Thyroid gland (tissue), 4 donors: ENCODE results near the gene GP1BA.

ENCODE experiments used
- POLR2A ChIP-seq, 2 donors: fragments of 450-650 bp; IDR thresholded peaks; one replicate each; pipeline ENCODE4 v1.6.1; 2017; ENCODE audit warnings: antibody characterized with exemption in 2 of 2, mild to moderate bottlenecking in 2 of 2, moderate library complexity in 1 of 2
- TF ChIP-seq, protein P1 (sequence below), 6 experiments: fragments of 200-600 bp in 3 of 6; fragments of 450-650 bp in 3 of 6; sonication (generic) in 3 of 6; IDR thresholded peaks; one replicate each; pipeline ENCODE4 v1.5.1; 2016 to 2019; ENCODE audit warnings: antibody characterized with exemption in 6 of 6, mild to moderate bottlenecking in 2 of 6, inconsistent platforms in 1 of 6, moderate library complexity in 1 of 6

DNA sequence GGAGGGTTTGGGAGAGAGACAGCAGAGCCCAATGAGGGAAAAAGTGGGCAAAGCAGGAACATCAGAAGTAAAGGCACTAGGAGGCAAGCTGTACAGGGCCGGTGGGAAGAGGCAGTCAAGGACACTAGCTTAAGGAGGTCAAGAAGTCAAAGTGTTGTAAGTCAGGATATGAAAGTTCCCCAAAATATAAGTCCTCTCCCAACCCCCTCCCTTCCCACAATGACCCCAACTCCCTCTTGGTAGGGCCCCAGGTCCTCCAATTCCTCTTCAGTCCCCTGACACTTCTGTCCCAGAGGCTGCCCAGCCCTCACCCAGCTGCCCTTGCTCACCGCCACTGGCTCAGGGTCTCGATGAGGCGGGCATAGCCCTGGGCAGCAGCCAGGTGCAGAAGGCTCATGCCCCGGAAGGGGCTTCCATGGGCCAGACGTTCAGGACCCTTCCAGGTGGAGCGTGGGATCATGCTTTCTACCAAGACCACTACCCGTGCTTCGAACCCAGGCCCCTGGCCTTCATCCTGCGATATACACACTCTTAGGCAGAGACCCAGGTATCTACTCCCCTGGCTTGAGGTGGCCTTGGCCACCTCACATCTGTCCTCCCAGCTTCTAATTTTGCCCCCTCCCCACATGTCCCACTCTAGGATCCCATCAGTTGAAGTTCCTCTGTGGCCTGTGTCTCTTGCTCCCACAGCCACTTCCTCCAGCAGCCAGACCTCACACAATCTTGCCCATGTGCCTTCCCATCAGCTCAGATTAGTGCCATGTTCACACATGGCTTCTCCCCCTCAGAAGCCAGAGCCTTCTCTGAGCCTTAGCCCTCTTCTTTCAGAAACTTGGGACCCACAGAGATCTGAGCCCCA lies 41.4 kb downstream of the GP1BA start:
- TF ChIP-seq, protein P1, sequence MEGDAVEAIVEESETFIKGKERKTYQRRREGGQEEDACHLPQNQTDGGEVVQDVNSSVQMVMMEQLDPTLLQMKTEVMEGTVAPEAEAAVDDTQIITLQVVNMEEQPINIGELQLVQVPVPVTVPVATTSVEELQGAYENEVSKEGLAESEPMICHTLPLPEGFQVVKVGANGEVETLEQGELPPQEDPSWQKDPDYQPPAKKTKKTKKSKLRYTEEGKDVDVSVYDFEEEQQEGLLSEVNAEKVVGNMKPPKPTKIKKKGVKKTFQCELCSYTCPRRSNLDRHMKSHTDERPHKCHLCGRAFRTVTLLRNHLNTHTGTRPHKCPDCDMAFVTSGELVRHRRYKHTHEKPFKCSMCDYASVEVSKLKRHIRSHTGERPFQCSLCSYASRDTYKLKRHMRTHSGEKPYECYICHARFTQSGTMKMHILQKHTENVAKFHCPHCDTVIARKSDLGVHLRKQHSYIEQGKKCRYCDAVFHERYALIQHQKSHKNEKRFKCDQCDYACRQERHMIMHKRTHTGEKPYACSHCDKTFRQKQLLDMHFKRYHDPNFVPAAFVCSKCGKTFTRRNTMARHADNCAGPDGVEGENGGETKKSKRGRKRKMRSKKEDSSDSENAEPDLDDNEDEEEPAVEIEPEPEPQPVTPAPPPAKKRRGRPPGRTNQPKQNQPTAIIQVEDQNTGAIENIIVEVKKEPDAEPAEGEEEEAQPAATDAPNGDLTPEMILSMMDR (IDR thresholded peaks at IDR 0.05) = no peak
- TF ChIP-seq POLR2A (IDR thresholded peaks at IDR 0.05) = no peak
